H9 (cell line): ENCODE results near the gene ABHD3. TPM values are rescaled to one million over a fixed set of nuclear protein-coding genes. Genes with fewer than 3 reads are reported as not detected.
A peak's percentile ranks its signal among the peaks of the same experiment; 100 is the strongest.

ENCODE experiments used
- DNase-seq: peaks from one replicate; pipeline ENCODE4 v3.0.0-alpha.2; 2017
- H2AFZ ChIP-seq: one replicate; pipeline ENCODE4 v1.6.1; 2013; ENCODE audit warnings: mild to moderate bottlenecking, low read length, control low read depth, moderate library complexity
- H2AK5ac ChIP-seq: 2 replicates; pipeline ENCODE4 v1.6.1; 2013; ENCODE audit warnings: low read length, control low read depth, mixed read lengths; ENCODE audit not compliant: insufficient read length
- H2BK120ac ChIP-seq: one replicate; pipeline ENCODE4 v1.6.1; 2013; ENCODE audit warnings: low read depth, mild to moderate bottlenecking, low read length, control low read depth, inconsistent platforms; ENCODE audit not compliant: poor library complexity, severe bottlenecking
- H2BK12ac ChIP-seq: 2 replicates; pipeline ENCODE4 v1.6.1; 2013; ENCODE audit warnings: low read length, control low read depth, mixed read lengths, low read depth; ENCODE audit not compliant: insufficient read length
- H2BK15ac ChIP-seq: 2 replicates; pipeline ENCODE4 v1.6.1; 2013; ENCODE audit warnings: low read depth, low read length, control low read depth
- H2BK20ac ChIP-seq: one replicate; pipeline ENCODE4 v1.6.1; 2013; ENCODE audit warnings: low read depth, mild to moderate bottlenecking, low read length, control low read depth, inconsistent platforms; ENCODE audit not compliant: poor library complexity, severe bottlenecking
- H2BK5ac ChIP-seq: 2 replicates; pipeline ENCODE4 v1.6.1; 2013; ENCODE audit warnings: low read length, control low read depth, mixed read lengths; ENCODE audit not compliant: insufficient read length
- H3K14ac ChIP-seq: 2 replicates; pipeline ENCODE4 v1.6.1; 2013; ENCODE audit warnings: low read length, control low read depth; ENCODE audit not compliant: insufficient read depth
- H3K18ac ChIP-seq: 2 replicates; pipeline ENCODE4 v1.6.1; 2013; ENCODE audit warnings: low read depth, mild to moderate bottlenecking, mixed read lengths, low read length, control low read depth; ENCODE audit not compliant: insufficient read length
- H3K23ac ChIP-seq: 2 replicates; pipeline ENCODE4 v1.6.1; 2013; ENCODE audit warnings: low read length, control low read depth, mixed read lengths, low read depth; ENCODE audit not compliant: insufficient read length
- H3K23me2 ChIP-seq: 2 replicates; pipeline ENCODE4 v1.6.1; 2013; ENCODE audit warnings: low read depth, mild to moderate bottlenecking, mixed read lengths, low read length, control low read depth; ENCODE audit not compliant: insufficient read length, poor library complexity, severe bottlenecking
- H3K27ac ChIP-seq: 2 replicates; pipeline ENCODE4 v1.5.1; 2013; ENCODE audit warnings: low read length, control low read depth, mixed read lengths, low read depth; ENCODE audit not compliant: insufficient read length
- H3K27me3 ChIP-seq: 2 replicates; pipeline ENCODE4 v1.6.1; 2013; ENCODE audit warnings: low read length, control low read depth, inconsistent platforms; ENCODE audit not compliant: insufficient read depth
- H3K4ac ChIP-seq: 2 replicates; pipeline ENCODE4 v1.6.1; 2013; ENCODE audit warnings: low read depth, mild to moderate bottlenecking, control low read depth, inconsistent platforms, low read length, moderate library complexity
- H3K4me1 ChIP-seq: 2 replicates; pipeline ENCODE4 v1.6.1; 2013; ENCODE audit warnings: low read length, control low read depth, inconsistent platforms; ENCODE audit not compliant: insufficient read depth
- H3K4me2 ChIP-seq: 2 replicates; pipeline ENCODE4 v1.6.1; 2013; ENCODE audit warnings: low read length, control low read depth, mixed read lengths; ENCODE audit not compliant: insufficient read length, insufficient read depth
- H3K56ac ChIP-seq: 2 replicates; pipeline ENCODE4 v1.6.1; 2013; ENCODE audit warnings: low read depth, mild to moderate bottlenecking, mixed read lengths, low read length, control low read depth; ENCODE audit not compliant: insufficient read length
- H3K79me1 ChIP-seq: 2 replicates; pipeline ENCODE4 v1.6.1; 2013; ENCODE audit warnings: low read depth, mild to moderate bottlenecking, moderate library complexity, low read length, control low read depth, inconsistent platforms; ENCODE audit not compliant: insufficient read depth, poor library complexity, severe bottlenecking
- H3K79me2 ChIP-seq: 2 replicates; pipeline ENCODE4 v1.6.1; 2013; ENCODE audit warnings: low read length, control low read depth, inconsistent platforms; ENCODE audit not compliant: insufficient read depth
- H3K9ac ChIP-seq: 2 replicates; pipeline ENCODE4 v1.6.1; 2013; ENCODE audit warnings: low read length, control low read depth, mixed read lengths; ENCODE audit not compliant: insufficient read length; ENCODE audit errors: extremely low read depth
- H3K9me3 ChIP-seq: one replicate; pipeline ENCODE4 v1.6.1; 2013; ENCODE audit warnings: low read depth, low read length, inconsistent platforms; ENCODE audit not compliant: control insufficient read depth
- H3T11ph ChIP-seq: one replicate; pipeline ENCODE4 v1.6.1; 2013; ENCODE audit warnings: mild to moderate bottlenecking, low read length, control low read depth, inconsistent platforms
- H4K20me1 ChIP-seq: one replicate; pipeline ENCODE4 v1.6.1; 2013; ENCODE audit not compliant: control insufficient read depth, insufficient read length, insufficient read depth
- H4K5ac ChIP-seq: 2 replicates; pipeline ENCODE4 v1.6.1; 2013; ENCODE audit warnings: low read depth, mild to moderate bottlenecking, mixed read lengths, low read length, control low read depth; ENCODE audit not compliant: insufficient read length
- H4K8ac ChIP-seq: replicated peaks from 2 replicates; pipeline ENCODE4 v1.6.1; 2013; ENCODE audit warnings: low read length, control low read depth, mixed read lengths, low read depth; ENCODE audit not compliant: insufficient read length
- H4K91ac ChIP-seq: 2 replicates; pipeline ENCODE4 v1.6.1; 2013; ENCODE audit warnings: low read depth, mild to moderate bottlenecking, moderate library complexity, mixed read lengths, low read length, control low read depth; ENCODE audit not compliant: insufficient read length
- H3K27ac Mint-ChIP-seq, 3 experiments: 2 replicates in 2 of 3; 3 replicates in 1 of 3; pipeline ENCODE4 v1.8.0; 2020 to 2021; ENCODE audit warnings: mixed read lengths in 3 of 3, mild to moderate bottlenecking in 1 of 3, moderate library complexity in 1 of 3
- H3K27me3 Mint-ChIP-seq: 2 replicates; pipeline ENCODE4 v1.8.0; 2021; ENCODE audit warnings: low read depth, mild to moderate bottlenecking, moderate library complexity, mixed read lengths
- H3K36me3 Mint-ChIP-seq, 3 experiments: 2 replicates in 2 of 3; 3 replicates in 1 of 3; pipeline ENCODE4 v1.8.0; 2020 to 2021; ENCODE audit warnings: low read depth in 3 of 3, mixed read lengths in 3 of 3; ENCODE audit not compliant: insufficient read depth in 1 of 3
- H3K4me1 Mint-ChIP-seq, 2 experiments: 2 replicates each; pipeline ENCODE4 v1.8.0; 2020; ENCODE audit warnings: mixed read lengths in 2 of 2
- H3K4me3 Mint-ChIP-seq, 2 experiments: 2 replicates in 1 of 2; 3 replicates in 1 of 2; pipeline ENCODE4 v1.8.0; 2020 to 2021; ENCODE audit warnings: mild to moderate bottlenecking in 2 of 2, mixed read lengths in 2 of 2, moderate library complexity in 1 of 2
- H3K9me3 Mint-ChIP-seq, 2 experiments: 2 replicates in 1 of 2; 3 replicates in 1 of 2; pipeline ENCODE4 v1.8.0; 2020; ENCODE audit warnings: mild to moderate bottlenecking in 2 of 2, mixed read lengths in 2 of 2, moderate library complexity in 1 of 2
- WGBS: extraction: QIAGEN DNeasy Blood & Tissue Kit; methylation state at CpG from one replicate; pipeline ENCODE4 v1.1.7; 2013; ENCODE audit warnings: missing lambda C conversion rate, low lambda C conversion rate, mixed read lengths; ENCODE audit not compliant: insufficient read length; ENCODE audit errors: extremely low coverage; 5-methylcytosine and 5-hydroxymethylcytosine counted together
- microRNA-seq: library from miRNA; unstranded; fragments of <30 nt; microRNA quantifications from one replicate; pipeline ENCODE4, GENCODE V29; 2020; ENCODE audit warnings: borderline microRNAs expressed
- total RNA-seq: library from RNA; stranded (reverse); gene quantifications from 2 replicates; pipeline ENCODE4 v1.2.1, GENCODE V29; 2021
- TF ChIP-seq, protein P1 (sequence below): fragments of 200-600 bp; sonication (generic); conservative IDR thresholded peaks from 3 replicates; pipeline ENCODE4 v1.8.0; 2021; ENCODE audit warnings: antibody characterized with exemption, mild to moderate bottlenecking

Gene ABHD3
- total RNA-seq, 1 experiment from 2014 or later, result 12.0 TPM

DNA sequence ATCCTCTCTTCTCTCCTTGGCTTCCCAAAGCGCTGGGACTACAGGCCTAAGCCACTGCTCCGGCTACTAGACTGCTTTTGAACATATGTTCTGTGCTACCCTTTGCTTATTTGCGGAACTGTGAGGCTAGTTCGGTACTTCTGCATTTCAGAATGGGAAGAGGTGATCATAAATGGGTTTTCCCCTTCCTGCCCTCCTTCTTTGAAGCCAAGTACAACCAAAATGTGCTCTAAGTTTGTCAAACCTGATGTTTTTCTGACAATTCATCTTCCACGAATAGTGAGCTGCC, 102.3 kb downstream of the ABHD3 start:
- Histone ChIP-seq H2AK5ac (no peak overlapping the region), H4K20me1 (peaks cover 3% of the 10 kb centered on the region), H2BK12ac (no peak overlapping the region), H4K5ac (no peak overlapping the region), H3K4me1 (no peaks in the 10 kb centered on the region), H2BK15ac (no peak overlapping the region), H3K56ac (no peak overlapping the region), H3T11ph (no peak overlapping the region), H3K27me3 (no peaks in the 10 kb centered on the region), H3K9me3 (no peaks in the 10 kb centered on the region), H4K91ac (no peak overlapping the region), H2BK5ac (no peak overlapping the region), H3K23me2 (peaks cover 4% of the 10 kb centered on the region), H3K18ac (no peak overlapping the region), H2BK120ac (no peak overlapping the region), H3K27ac (no peak overlapping the region), H2AFZ (no peak overlapping the region), H3K14ac (no peak overlapping the region), H3K9ac (no peak overlapping the region), H3K4ac (no peak overlapping the region), H3K4me2 (no peak overlapping the region), H4K8ac (no peak overlapping the region), H3K23ac (no peak overlapping the region), H2BK20ac (no peak overlapping the region), H3K79me2 (peaks cover 12% of the 10 kb centered on the region; the same call in 1 of the 2 replicates), H3K79me1 (no peaks in the 10 kb centered on the region)
- no peak for DNase-seq
- Mint-ChIP-seq H3K27ac (no peak overlapping the region), H3K4me3 (peak overlapping the region; percentile 31 to 51; a peak in 3 of 5 replicates), H3K36me3 (peaks cover 0 to 8% (median 2%) of the 10 kb centered on the region in 3 experiments; a peak in 2 of 7 replicates), H3K4me1 (peaks cover 8 to 13% of the 10 kb centered on the region in 2 experiments), H3K9me3 (peaks cover 0 to 3% of the 10 kb centered on the region in 2 experiments; a peak in 2 of 5 replicates), H3K27me3 (no peaks in the 10 kb centered on the region)
- WGBS, result no CpG with 5 or more reads among the region's 5 CpGs
- TF ChIP-seq, protein P1, sequence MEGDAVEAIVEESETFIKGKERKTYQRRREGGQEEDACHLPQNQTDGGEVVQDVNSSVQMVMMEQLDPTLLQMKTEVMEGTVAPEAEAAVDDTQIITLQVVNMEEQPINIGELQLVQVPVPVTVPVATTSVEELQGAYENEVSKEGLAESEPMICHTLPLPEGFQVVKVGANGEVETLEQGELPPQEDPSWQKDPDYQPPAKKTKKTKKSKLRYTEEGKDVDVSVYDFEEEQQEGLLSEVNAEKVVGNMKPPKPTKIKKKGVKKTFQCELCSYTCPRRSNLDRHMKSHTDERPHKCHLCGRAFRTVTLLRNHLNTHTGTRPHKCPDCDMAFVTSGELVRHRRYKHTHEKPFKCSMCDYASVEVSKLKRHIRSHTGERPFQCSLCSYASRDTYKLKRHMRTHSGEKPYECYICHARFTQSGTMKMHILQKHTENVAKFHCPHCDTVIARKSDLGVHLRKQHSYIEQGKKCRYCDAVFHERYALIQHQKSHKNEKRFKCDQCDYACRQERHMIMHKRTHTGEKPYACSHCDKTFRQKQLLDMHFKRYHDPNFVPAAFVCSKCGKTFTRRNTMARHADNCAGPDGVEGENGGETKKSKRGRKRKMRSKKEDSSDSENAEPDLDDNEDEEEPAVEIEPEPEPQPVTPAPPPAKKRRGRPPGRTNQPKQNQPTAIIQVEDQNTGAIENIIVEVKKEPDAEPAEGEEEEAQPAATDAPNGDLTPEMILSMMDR, result no peak

Small RNA genes lying within 50 kb of the gene (microRNA-seq; reads per million reads assigned to microRNA genes)
- gene MIR320C1, result not detected

Other genes with a start within 250 kb of the ABHD3 start
- gene ESCO1, start 104.1 kb downstream of the ABHD3 start, total RNA-seq, result 36.4 and 36.7 TPM in 2 replicates
- 174 and 178 TPM in 2 replicates for gene SNRPD1, start 92.5 kb downstream of the ABHD3 start, total RNA-seq
- 45.7 and 48.8 TPM in 2 replicates for gene MIB1, start 36.0 kb upstream of the ABHD3 start, total RNA-seq